Right ventricle myocardium superior (tissue), 1 donor: ENCODE data around the gene DNAI1. TPM values are rescaled to one million over a fixed set of nuclear protein-coding genes. Genes with fewer than 3 reads are reported as not detected.

Source experiments
- ATAC-seq: fragments of 200-7000 bp; cut with Tn5 transposase; one replicate; pipeline ENCODE4 v1.9.1; 2020; ENCODE audit warnings: mild to moderate bottlenecking; ENCODE audit not compliant: poor library complexity
- DNase-seq: peaks from one replicate; pipeline ENCODE4 v3.0.0-alpha.2; 2020
- intact Hi-C: fragments of 100-400 bp; cut with DNase I; formaldehyde crosslinking; loops from one replicate; pipeline ENCODE4 v1.11.2; 2022
- total RNA-seq: library from RNA; stranded (reverse); fragmentation: NEBNext Ultra II Directional; extraction: Animal tissue kit (Norgen Biotek cat#: 25700); gene quantifications from one replicate; pipeline ENCODE4 v1.2.1, GENCODE V29; 2021
- donor health status: DM: no; HTN: yes; CAD: no; lungs with severe emphysema.

The DNAI1 gene
- total RNA-seq, 1 donor from 2014 or later: not detected

- DNase-seq (no peak), ATAC-seq (no peak)
- intact Hi-C loops: no loop called here
These were observed 91.5 kb downstream of the DNAI1 start for GRCh38 chr9:34550016-34550680.

- DNase-seq (no peak), ATAC-seq (no peak)
- intact Hi-C loops: no loop called here
These were observed 92.2 kb downstream of the DNAI1 start for GRCh38 chr9:34550681-34551270.

- intact Hi-C loops: no loop called here
- no peak for DNase-seq
- no peak for ATAC-seq
These were observed 93.4 kb downstream of the DNAI1 start for GRCh38 chr9:34551751-34552605.

GRCh38 chr9:34552606-34552981 is 94.0 kb downstream of the DNAI1 start:
- ATAC-seq: no peak
- intact Hi-C loops: no loop called here

GRCh38 chr9:34552986-34553385 is 94.4 kb downstream of the DNAI1 start:
- no peak for ATAC-seq
- intact Hi-C loops: no loop called here
- no peak for DNase-seq

More at GRCh38 chr9:34552606-34552981, 94.0 kb downstream of the DNAI1 start:
- no peak for DNase-seq

- ATAC-seq (no peak), DNase-seq (no peak)
- intact Hi-C loops: no loop called here
These were observed 95.0 kb downstream of the DNAI1 start for GRCh38 chr9:34553511-34554021.

GRCh38 chr9:34554211-34555001 is 95.8 kb downstream of the DNAI1 start:
- intact Hi-C loops: no loop called here
- no peak for ATAC-seq
- no peak for DNase-seq

- no peak for ATAC-seq
- peak; percentile 36 for DNase-seq
- intact Hi-C loops: no loop called here
These were observed 96.4 kb downstream of the DNAI1 start for GRCh38 chr9:34555002-34555348.

- DNase-seq (no peak), ATAC-seq (no peak)
- intact Hi-C loops: no loop called here
These were observed 96.9 kb downstream of the DNAI1 start for GRCh38 chr9:34555500-34555899.

GRCh38 chr9:34555936-34556525 is 97.4 kb downstream of the DNAI1 start:
- no peak for DNase-seq
- intact Hi-C loops: no loop called here
- no peak for ATAC-seq

GRCh38 chr9:34556949-34557348 is 98.3 kb downstream of the DNAI1 start:
- ATAC-seq (no peak), DNase-seq (no peak)
- intact Hi-C loops: no loop called here

- intact Hi-C loops: no loop called here
- no peak for ATAC-seq
- no peak for DNase-seq
These were observed 99.1 kb downstream of the DNAI1 start for GRCh38 chr9:34557426-34558321.

GRCh38 chr9:34558364-34558763 is 99.8 kb downstream of the DNAI1 start:
- DNase-seq: no peak
- intact Hi-C loops: no loop called here
- ATAC-seq: no peak

GRCh38 chr9:34558919-34559623 is 100.5 kb downstream of the DNAI1 start:
- ATAC-seq (peak; percentile 26), DNase-seq (no peak)
- intact Hi-C loops: no loop called here

- intact Hi-C loops: no loop called here
- DNase-seq: peak; percentile 66
These were observed 101.2 kb downstream of the DNAI1 start for GRCh38 chr9:34559624-34560455.

GRCh38 chr9:34560599-34561214 is 102.1 kb downstream of the DNAI1 start:
- intact Hi-C loops: no loop called here
- ATAC-seq (peak; percentile 19), DNase-seq (no peak)

More at GRCh38 chr9:34559624-34560455, 101.2 kb downstream of the DNAI1 start:
- ATAC-seq: peak; percentile 75
